H9 (cell line): ENCODE data around the gene FMO3. TPM values are rescaled to one million over a fixed set of nuclear protein-coding genes. Genes with fewer than 3 reads are reported as not detected.

Experiments used
- DNase-seq: peaks from one replicate; pipeline ENCODE4 v3.0.0-alpha.2; 2017
- H2AFZ ChIP-seq: one replicate; pipeline ENCODE4 v1.6.1; 2013; ENCODE audit warnings: mild to moderate bottlenecking, low read length, control low read depth, moderate library complexity
- H2AK5ac ChIP-seq: 2 replicates; pipeline ENCODE4 v1.6.1; 2013; ENCODE audit warnings: low read length, control low read depth, mixed read lengths; ENCODE audit not compliant: insufficient read length
- H2BK120ac ChIP-seq: one replicate; pipeline ENCODE4 v1.6.1; 2013; ENCODE audit warnings: low read depth, mild to moderate bottlenecking, low read length, control low read depth, inconsistent platforms; ENCODE audit not compliant: poor library complexity, severe bottlenecking
- H2BK12ac ChIP-seq: 2 replicates; pipeline ENCODE4 v1.6.1; 2013; ENCODE audit warnings: low read length, control low read depth, mixed read lengths, low read depth; ENCODE audit not compliant: insufficient read length
- H2BK15ac ChIP-seq: 2 replicates; pipeline ENCODE4 v1.6.1; 2013; ENCODE audit warnings: low read depth, low read length, control low read depth
- H2BK20ac ChIP-seq: one replicate; pipeline ENCODE4 v1.6.1; 2013; ENCODE audit warnings: low read depth, mild to moderate bottlenecking, low read length, control low read depth, inconsistent platforms; ENCODE audit not compliant: poor library complexity, severe bottlenecking
- H2BK5ac ChIP-seq: 2 replicates; pipeline ENCODE4 v1.6.1; 2013; ENCODE audit warnings: low read length, control low read depth, mixed read lengths; ENCODE audit not compliant: insufficient read length
- H3K14ac ChIP-seq: 2 replicates; pipeline ENCODE4 v1.6.1; 2013; ENCODE audit warnings: low read length, control low read depth; ENCODE audit not compliant: insufficient read depth
- H3K18ac ChIP-seq: 2 replicates; pipeline ENCODE4 v1.6.1; 2013; ENCODE audit warnings: low read depth, mild to moderate bottlenecking, mixed read lengths, low read length, control low read depth; ENCODE audit not compliant: insufficient read length
- H3K23ac ChIP-seq: 2 replicates; pipeline ENCODE4 v1.6.1; 2013; ENCODE audit warnings: low read length, control low read depth, mixed read lengths, low read depth; ENCODE audit not compliant: insufficient read length
- H3K23me2 ChIP-seq: 2 replicates; pipeline ENCODE4 v1.6.1; 2013; ENCODE audit warnings: low read depth, mild to moderate bottlenecking, mixed read lengths, low read length, control low read depth; ENCODE audit not compliant: insufficient read length, poor library complexity, severe bottlenecking
- H3K27ac ChIP-seq: 2 replicates; pipeline ENCODE4 v1.5.1; 2013; ENCODE audit warnings: low read length, control low read depth, mixed read lengths, low read depth; ENCODE audit not compliant: insufficient read length
- H3K27me3 ChIP-seq: 2 replicates; pipeline ENCODE4 v1.6.1; 2013; ENCODE audit warnings: low read length, control low read depth, inconsistent platforms; ENCODE audit not compliant: insufficient read depth
- H3K4ac ChIP-seq: 2 replicates; pipeline ENCODE4 v1.6.1; 2013; ENCODE audit warnings: low read depth, mild to moderate bottlenecking, control low read depth, inconsistent platforms, low read length, moderate library complexity
- H3K4me1 ChIP-seq: 2 replicates; pipeline ENCODE4 v1.6.1; 2013; ENCODE audit warnings: low read length, control low read depth, inconsistent platforms; ENCODE audit not compliant: insufficient read depth
- H3K4me2 ChIP-seq: 2 replicates; pipeline ENCODE4 v1.6.1; 2013; ENCODE audit warnings: low read length, control low read depth, mixed read lengths; ENCODE audit not compliant: insufficient read length, insufficient read depth
- H3K56ac ChIP-seq: 2 replicates; pipeline ENCODE4 v1.6.1; 2013; ENCODE audit warnings: low read depth, mild to moderate bottlenecking, mixed read lengths, low read length, control low read depth; ENCODE audit not compliant: insufficient read length
- H3K79me1 ChIP-seq: 2 replicates; pipeline ENCODE4 v1.6.1; 2013; ENCODE audit warnings: low read depth, mild to moderate bottlenecking, moderate library complexity, low read length, control low read depth, inconsistent platforms; ENCODE audit not compliant: insufficient read depth, poor library complexity, severe bottlenecking
- H3K79me2 ChIP-seq: 2 replicates; pipeline ENCODE4 v1.6.1; 2013; ENCODE audit warnings: low read length, control low read depth, inconsistent platforms; ENCODE audit not compliant: insufficient read depth
- H3K9ac ChIP-seq: 2 replicates; pipeline ENCODE4 v1.6.1; 2013; ENCODE audit warnings: low read length, control low read depth, mixed read lengths; ENCODE audit not compliant: insufficient read length; ENCODE audit errors: extremely low read depth
- H3K9me3 ChIP-seq: one replicate; pipeline ENCODE4 v1.6.1; 2013; ENCODE audit warnings: low read depth, low read length, inconsistent platforms; ENCODE audit not compliant: control insufficient read depth
- H3T11ph ChIP-seq: one replicate; pipeline ENCODE4 v1.6.1; 2013; ENCODE audit warnings: mild to moderate bottlenecking, low read length, control low read depth, inconsistent platforms
- H4K20me1 ChIP-seq: one replicate; pipeline ENCODE4 v1.6.1; 2013; ENCODE audit not compliant: control insufficient read depth, insufficient read length, insufficient read depth
- H4K5ac ChIP-seq: 2 replicates; pipeline ENCODE4 v1.6.1; 2013; ENCODE audit warnings: low read depth, mild to moderate bottlenecking, mixed read lengths, low read length, control low read depth; ENCODE audit not compliant: insufficient read length
- H4K8ac ChIP-seq: replicated peaks from 2 replicates; pipeline ENCODE4 v1.6.1; 2013; ENCODE audit warnings: low read length, control low read depth, mixed read lengths, low read depth; ENCODE audit not compliant: insufficient read length
- H4K91ac ChIP-seq: 2 replicates; pipeline ENCODE4 v1.6.1; 2013; ENCODE audit warnings: low read depth, mild to moderate bottlenecking, moderate library complexity, mixed read lengths, low read length, control low read depth; ENCODE audit not compliant: insufficient read length
- H3K27ac Mint-ChIP-seq, 3 experiments: 2 replicates in 2 of 3; 3 replicates in 1 of 3; pipeline ENCODE4 v1.8.0; 2020 to 2021; ENCODE audit warnings: mixed read lengths in 3 of 3, mild to moderate bottlenecking in 1 of 3, moderate library complexity in 1 of 3
- H3K27me3 Mint-ChIP-seq: 2 replicates; pipeline ENCODE4 v1.8.0; 2021; ENCODE audit warnings: low read depth, mild to moderate bottlenecking, moderate library complexity, mixed read lengths
- H3K36me3 Mint-ChIP-seq, 3 experiments: 2 replicates in 2 of 3; 3 replicates in 1 of 3; pipeline ENCODE4 v1.8.0; 2020 to 2021; ENCODE audit warnings: low read depth in 3 of 3, mixed read lengths in 3 of 3; ENCODE audit not compliant: insufficient read depth in 1 of 3
- H3K4me1 Mint-ChIP-seq, 2 experiments: 2 replicates each; pipeline ENCODE4 v1.8.0; 2020; ENCODE audit warnings: mixed read lengths in 2 of 2
- H3K4me3 Mint-ChIP-seq, 2 experiments: 2 replicates in 1 of 2; 3 replicates in 1 of 2; pipeline ENCODE4 v1.8.0; 2020 to 2021; ENCODE audit warnings: mild to moderate bottlenecking in 2 of 2, mixed read lengths in 2 of 2, moderate library complexity in 1 of 2
- H3K9me3 Mint-ChIP-seq, 2 experiments: 2 replicates in 1 of 2; 3 replicates in 1 of 2; pipeline ENCODE4 v1.8.0; 2020; ENCODE audit warnings: mild to moderate bottlenecking in 2 of 2, mixed read lengths in 2 of 2, moderate library complexity in 1 of 2
- CTCF ChIP-seq: fragments of 200-600 bp; sonication (generic); conservative IDR thresholded peaks from 3 replicates; pipeline ENCODE4 v1.8.0; 2021; ENCODE audit warnings: antibody characterized with exemption, mild to moderate bottlenecking
- WGBS: extraction: QIAGEN DNeasy Blood & Tissue Kit; methylation state at CpG from one replicate; pipeline ENCODE4 v1.1.7; 2013; ENCODE audit warnings: missing lambda C conversion rate, low lambda C conversion rate, mixed read lengths; ENCODE audit not compliant: insufficient read length; ENCODE audit errors: extremely low coverage; 5-methylcytosine and 5-hydroxymethylcytosine counted together
- total RNA-seq: library from RNA; stranded (reverse); gene quantifications from 2 replicates; pipeline ENCODE4 v1.2.1, GENCODE V29; 2021

Gene FMO3
- total RNA-seq, 1 experiment from 2014 or later: not detected

GRCh38 chr1:171062902-171063301, 27.8 kb upstream of the FMO3 start:
- H2BK12ac ChIP-seq: no peak overlapping the region
- H2AFZ ChIP-seq: no peak overlapping the region
- H3K79me2 ChIP-seq: no peaks in the 10 kb centered on the region
- no peaks in the 10 kb centered on the region for H3K4me1 Mint-ChIP-seq
- H2BK20ac ChIP-seq: no peak overlapping the region
- no peaks in the 10 kb centered on the region for H3K27me3 ChIP-seq
- no peaks in the 10 kb centered on the region for H3K4me1 ChIP-seq
- H3K23ac ChIP-seq: no peak overlapping the region
- H2AK5ac ChIP-seq: no peak overlapping the region
- H3K14ac ChIP-seq: no peak overlapping the region
- no peak overlapping the region for H4K8ac ChIP-seq
- no peak for TF ChIP-seq CTCF
- no peaks in the 10 kb centered on the region for H4K20me1 ChIP-seq
- no peaks in the 10 kb centered on the region for H3K36me3 Mint-ChIP-seq
- no peak overlapping the region for H4K91ac ChIP-seq
- no peaks in the 10 kb centered on the region for H3K23me2 ChIP-seq
- no peaks in the 10 kb centered on the region for H3K79me1 ChIP-seq
- no peak overlapping the region for H2BK15ac ChIP-seq
- H3K27me3 Mint-ChIP-seq: no peaks in the 10 kb centered on the region; the same call in 1 of the 2 replicates
- H3K18ac ChIP-seq: no peak overlapping the region
- no peak overlapping the region for H3K56ac ChIP-seq
- no peaks in the 10 kb centered on the region for H3K9me3 ChIP-seq
- no peak overlapping the region for H3T11ph ChIP-seq
- no CpG with 5 or more reads among the region's 4 CpGs for WGBS
- no peak overlapping the region for H3K27ac ChIP-seq
- H2BK5ac ChIP-seq: no peak overlapping the region
- H3K4ac ChIP-seq: no peak overlapping the region
- H3K4me3 Mint-ChIP-seq: no peak overlapping the region
- H3K27ac Mint-ChIP-seq: no peak overlapping the region
- no peak overlapping the region for H3K4me2 ChIP-seq
- no peaks in the 10 kb centered on the region; a peak in 1 of 5 replicates for H3K9me3 Mint-ChIP-seq
- H2BK120ac ChIP-seq: no peak overlapping the region
- H3K9ac ChIP-seq: no peak overlapping the region
- no peak overlapping the region for H4K5ac ChIP-seq
- no peak for DNase-seq
